Fibroblast of skin of back (primary cell): ENCODE data around the gene SLC39A7.

Experiments
- DNase-seq: peaks from one replicate; pipeline ENCODE4 v3.0.0-alpha.2; 2013

SLC39A7 gene

GRCh38 chr6:33190504-33191107, 10.1 kb upstream of the SLC39A7 start:
- no peak for DNase-seq

DNA sequence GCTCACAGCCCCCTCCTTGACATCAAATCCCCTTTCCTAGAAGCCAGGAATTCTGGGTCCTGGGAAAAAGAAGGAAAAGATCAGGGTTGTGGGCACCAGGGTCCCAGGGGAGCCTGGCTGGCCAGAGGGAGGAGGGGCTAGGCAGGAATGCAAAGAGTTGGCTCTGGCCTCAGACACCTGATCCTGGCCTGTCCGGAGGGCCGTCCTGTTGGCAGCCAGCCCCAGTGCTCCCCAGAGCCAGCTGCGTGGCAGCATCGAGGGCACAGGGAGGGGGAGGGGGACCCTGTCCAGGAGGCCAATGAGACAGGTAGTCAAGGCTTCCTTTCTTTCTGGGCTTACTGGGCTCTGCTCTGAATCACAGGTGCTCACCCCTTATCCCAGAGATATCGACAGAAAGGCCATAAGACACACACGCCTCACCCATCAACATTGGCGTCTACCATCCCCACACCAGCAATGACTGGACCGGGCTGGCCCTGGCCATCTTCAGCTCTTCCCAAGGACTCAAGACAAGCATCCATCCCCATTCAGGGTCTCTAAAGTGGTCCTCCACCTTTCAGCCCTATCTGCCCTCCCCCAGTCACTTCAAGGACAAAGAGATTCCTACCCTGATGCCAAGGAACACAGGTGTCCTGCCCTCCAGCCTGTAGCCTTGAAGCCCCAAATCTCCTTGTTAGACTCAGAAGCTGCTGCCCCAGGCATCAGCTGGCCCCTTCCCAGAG, 9.1 kb upstream of the SLC39A7 start:
- DNase-seq, result no peak

- DNase-seq, result no peak
These were observed 8.5 kb upstream of the SLC39A7 start, which contains the start of gene COL11A2 for GRCh38 chr6:33192105-33192646. COL11A2 (minus strand) TSS chr6:33192467; CDS start chr6:33192240, 227 bp downstream.

GRCh38 chr6:33192671-33193602, 7.7 kb upstream of the SLC39A7 start:
- DNase-seq, result no peak

GRCh38 chr6:33193619-33194018, 7.0 kb upstream of the SLC39A7 start:
- no peak for DNase-seq

GRCh38 chr6:33194431-33194979, 6.2 kb upstream of the SLC39A7 start:
- DNase-seq, result no peak

- DNase-seq, result no peak
These were observed 5.1 kb upstream of the SLC39A7 start for GRCh38 chr6:33195304-33196165.

GRCh38 chr6:33197431-33198048, 3.1 kb upstream of the SLC39A7 start:
- peak; percentile 68 for DNase-seq

DNA sequence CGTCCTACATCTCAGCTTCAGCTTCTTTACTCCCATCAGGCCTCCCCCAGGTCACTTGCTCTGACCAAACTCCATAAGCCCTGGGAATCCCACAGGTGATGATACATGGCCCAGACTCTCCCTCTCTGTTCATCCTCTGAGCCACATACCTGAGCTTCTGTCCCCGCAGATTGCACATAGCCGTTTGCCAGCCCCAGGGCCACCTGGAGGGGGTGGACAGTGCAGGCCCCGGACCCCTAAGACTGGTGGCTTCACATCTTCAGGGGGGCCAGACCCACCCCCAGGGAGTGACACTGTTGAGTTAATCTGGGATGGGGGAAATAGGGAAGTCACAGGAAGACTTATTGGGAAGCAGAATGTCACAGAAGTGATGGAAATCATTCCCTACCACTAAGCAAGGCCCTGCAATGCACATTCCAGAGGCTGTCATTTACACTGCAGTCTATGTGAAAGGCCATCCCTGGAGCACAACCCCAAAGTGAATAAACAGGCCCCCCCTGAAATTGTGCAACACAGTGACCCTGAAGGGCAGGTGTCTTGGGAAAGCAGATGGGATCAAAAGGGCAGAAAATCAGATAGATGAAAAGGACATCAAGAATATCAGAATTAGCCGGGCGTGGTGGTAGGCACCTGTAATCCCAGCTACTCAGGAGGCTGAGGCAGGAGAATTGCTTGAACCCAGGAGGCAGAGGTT, 2.4 kb upstream of the SLC39A7 start:
- DNase-seq, result no peak

- DNase-seq, result no peak
These were observed 1.7 kb upstream of the SLC39A7 start for GRCh38 chr6:33198853-33199436.

- peak; percentile 71 for DNase-seq
These were observed 914 bp upstream of the SLC39A7 start for GRCh38 chr6:33199687-33200218.

GRCh38 chr6:33201147-33201545, 479 bp downstream of the SLC39A7 start:
- DNase-seq, result no peak

- DNase-seq, result no peak
These were observed 1.3 kb downstream of the SLC39A7 start for GRCh38 chr6:33201935-33202334.

GRCh38 chr6:33202799-33203198, 2.1 kb downstream of the SLC39A7 start:
- DNase-seq, result no peak

GRCh38 chr6:33203443-33204164, 2.9 kb downstream of the SLC39A7 start:
- no peak for DNase-seq

GRCh38 chr6:33204165-33204414, 3.4 kb downstream of the SLC39A7 start:
- DNase-seq, result no peak

- peak; percentile 91 for DNase-seq
These were observed 3.9 kb downstream of the SLC39A7 start, which contains the start of gene HSD17B8 for GRCh38 chr6:33204415-33205190. HSD17B8 (plus strand) TSS chr6:33204655; CDS start chr6:33204669, 14 bp downstream.
